Kidney (tissue), 14 donors: ENCODE results near the gene SLC12A7. TPM values are rescaled to one million over a fixed set of nuclear protein-coding genes. Genes with fewer than 3 reads are reported as not detected.

Source experiments
- DNase-seq, 5 donors: peaks; one replicate each; pipeline ENCODE4 v3.0.0-alpha.2; 2013 to 2020
- FAIRE-seq: peaks from 2 replicates; lab custom pipeline; 2012; peaks lifted over from hg19 to GRCh38; lab: Jason Lieb, UNC
- H3K27ac ChIP-seq, 2 donors: one replicate each; pipeline ENCODE4 v1.7.0; 2013; ENCODE audit warnings: low read depth in 2 of 2, low read length in 2 of 2, inconsistent platforms in 1 of 2
- H3K27me3 ChIP-seq: one replicate; pipeline ENCODE4 v1.7.1; 2013; ENCODE audit warnings: low read length, inconsistent platforms; ENCODE audit not compliant: control insufficient read depth, insufficient read depth
- H3K36me3 ChIP-seq, 3 donors: one replicate each; pipeline versions ENCODE4 v1.7.0 to v1.7.1; 2013; ENCODE audit warnings: low read length in 3 of 3, control low read depth in 1 of 3, inconsistent platforms in 1 of 3; ENCODE audit not compliant: insufficient read depth in 3 of 3, control insufficient read depth in 2 of 3
- H3K4me1 ChIP-seq, 3 donors: one replicate each; pipeline versions ENCODE4 v1.7.0 to v1.7.1; 2013; ENCODE audit warnings: low read length in 3 of 3, inconsistent platforms in 1 of 3, low read depth in 1 of 3; ENCODE audit not compliant: control insufficient read depth in 2 of 3, insufficient read depth in 2 of 3
- H3K4me3 ChIP-seq, 3 donors: one replicate each; pipeline versions ENCODE4 v1.7.0 to v1.8.1; 2013; ENCODE audit warnings: low read length in 3 of 3, control low read depth in 1 of 3, inconsistent platforms in 1 of 3
- H3K9ac ChIP-seq, 3 donors: one replicate each; pipeline versions ENCODE4 v1.7.0 to v1.7.1; 2013; ENCODE audit warnings: low read length in 3 of 3, control low read depth in 1 of 3, inconsistent platforms in 1 of 3
- H3K9me3 ChIP-seq, 3 donors: one replicate each; pipeline versions ENCODE4 v1.7.0 to v1.7.1; 2013; ENCODE audit warnings: low read length in 3 of 3, control low read depth in 1 of 3, inconsistent platforms in 1 of 3; ENCODE audit not compliant: control insufficient read depth in 2 of 3, insufficient read depth in 1 of 3
- intact Hi-C: fragments of 100-400 bp; cut with DNase I; formaldehyde crosslinking; loops from one replicate; pipeline ENCODE4 v1.11.1; 2022
- polyA plus RNA-seq: library from polyadenylated mRNA; stranded (reverse); fragments of 350-450 nt; fragmentation: Illumina TruSeq; extraction: RNeasy Lipid Tissue Mini Kit (QIAGEN cat#74804); gene quantifications from one replicate; pipeline ENCODE4 v1.2.3, GENCODE V29; 2014; ENCODE audit warnings: low read depth, low replicate concordance; ENCODE audit not compliant: insufficient read depth
- total RNA-seq: library from RNA; stranded (reverse); fragmentation: NEBNext Ultra II Directional; extraction: Animal tissue kit (Norgen Biotek cat#: 25700); gene quantifications from one replicate; pipeline ENCODE4 v1.2.1, GENCODE V29; 2021
- TF ChIP-seq, protein P1 (sequence below): IDR thresholded peaks from 3 replicates; pipeline ENCODE4 v1.5.1; 2012; ENCODE audit warnings: mild to moderate bottlenecking, moderate library complexity, borderline replicate concordance; ENCODE audit not compliant: insufficient read depth; ENCODE audit errors: extremely low read depth
- donor health status: control.
- donor health status: control.
- donor health status: control.
- donor health status: control.
- donor health status: control.
- donor health status: DM: yes; HTN: yes; CAD: no.
- donor health status: Normal renal cell carcinoma (clear cell type).

SLC12A7 gene
- total and polyA plus RNA-seq, 2 donors from 2014 or later, result 28.2 to 92.9 TPM

DNA sequence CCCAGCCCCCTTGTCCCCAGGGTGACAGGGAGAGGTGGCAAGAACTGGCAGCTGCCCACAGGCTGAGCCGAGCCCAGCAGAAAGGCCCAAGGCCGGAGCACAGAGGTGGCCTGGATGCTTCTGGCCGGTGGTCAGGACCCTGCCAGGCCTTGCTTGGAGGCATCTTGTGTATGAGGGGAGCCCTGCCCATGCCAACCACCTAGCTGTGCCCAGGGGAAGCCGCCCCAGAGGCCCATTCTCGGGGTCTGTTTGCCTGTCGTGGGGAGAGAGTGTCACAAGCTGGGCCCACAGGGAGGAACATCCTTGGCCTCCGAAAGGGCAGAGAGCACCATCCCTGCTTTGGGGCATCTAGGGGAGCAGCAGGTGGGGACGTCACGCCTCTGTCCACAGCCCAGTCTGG is 93.3 kb downstream of the SLC12A7 start:
- Histone ChIP-seq H3K4me3 (no peak overlapping the region), H3K4me1 (no peaks in the 10 kb centered on the region), H3K27me3 (no peaks in the 10 kb centered on the region), H3K9me3 (no peaks in the 10 kb centered on the region), H3K36me3 (no peaks in the 10 kb centered on the region), H3K27ac (no peak overlapping the region), H3K9ac (no peak overlapping the region)
- FAIRE-seq (no peak), DNase-seq (peak in 1 of 5 donors; percentile 67)
- TF ChIP-seq, protein P1, sequence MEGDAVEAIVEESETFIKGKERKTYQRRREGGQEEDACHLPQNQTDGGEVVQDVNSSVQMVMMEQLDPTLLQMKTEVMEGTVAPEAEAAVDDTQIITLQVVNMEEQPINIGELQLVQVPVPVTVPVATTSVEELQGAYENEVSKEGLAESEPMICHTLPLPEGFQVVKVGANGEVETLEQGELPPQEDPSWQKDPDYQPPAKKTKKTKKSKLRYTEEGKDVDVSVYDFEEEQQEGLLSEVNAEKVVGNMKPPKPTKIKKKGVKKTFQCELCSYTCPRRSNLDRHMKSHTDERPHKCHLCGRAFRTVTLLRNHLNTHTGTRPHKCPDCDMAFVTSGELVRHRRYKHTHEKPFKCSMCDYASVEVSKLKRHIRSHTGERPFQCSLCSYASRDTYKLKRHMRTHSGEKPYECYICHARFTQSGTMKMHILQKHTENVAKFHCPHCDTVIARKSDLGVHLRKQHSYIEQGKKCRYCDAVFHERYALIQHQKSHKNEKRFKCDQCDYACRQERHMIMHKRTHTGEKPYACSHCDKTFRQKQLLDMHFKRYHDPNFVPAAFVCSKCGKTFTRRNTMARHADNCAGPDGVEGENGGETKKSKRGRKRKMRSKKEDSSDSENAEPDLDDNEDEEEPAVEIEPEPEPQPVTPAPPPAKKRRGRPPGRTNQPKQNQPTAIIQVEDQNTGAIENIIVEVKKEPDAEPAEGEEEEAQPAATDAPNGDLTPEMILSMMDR, result no peak
- intact Hi-C loops, result no loop called here

DNA sequence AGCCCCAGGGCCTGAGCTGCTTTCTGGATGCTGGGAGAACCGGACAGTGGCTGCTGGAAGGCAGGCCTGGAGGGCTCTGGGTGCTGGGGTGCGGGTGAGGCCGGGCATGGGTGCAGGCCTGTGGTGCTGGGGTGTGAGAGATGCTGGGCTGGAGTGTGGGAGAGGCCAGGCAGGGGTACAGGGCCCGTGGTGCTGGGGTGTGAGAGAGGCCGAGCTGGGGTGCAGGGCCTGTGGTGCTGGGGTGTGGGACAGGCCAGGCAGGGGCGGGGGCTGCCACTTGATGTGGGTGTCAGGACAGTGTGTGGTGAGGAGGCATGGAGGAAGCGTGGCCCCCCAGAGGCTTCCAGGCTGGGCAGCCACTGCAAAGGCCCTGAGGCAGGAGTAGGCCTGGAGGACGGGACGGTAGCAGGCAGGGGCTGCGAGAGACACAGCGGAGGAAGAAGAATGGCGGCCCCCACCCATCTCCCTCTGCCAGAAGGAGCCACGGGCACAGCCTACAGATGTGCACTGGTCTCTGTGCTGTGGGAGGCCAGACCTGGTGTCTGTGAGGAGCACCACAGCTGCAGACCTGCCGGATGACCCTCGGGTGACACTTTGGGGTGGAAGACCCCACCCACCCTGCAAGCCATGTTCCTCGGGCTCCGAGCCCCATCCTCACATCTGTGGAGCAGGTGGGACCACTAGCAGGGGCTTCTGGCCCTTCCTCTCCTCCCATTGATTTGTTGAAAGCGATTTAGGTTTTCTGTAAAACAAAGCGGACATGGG is 94.0 kb downstream of the SLC12A7 start:
- no peaks in the 10 kb centered on the region for H3K27me3 ChIP-seq

DNA sequence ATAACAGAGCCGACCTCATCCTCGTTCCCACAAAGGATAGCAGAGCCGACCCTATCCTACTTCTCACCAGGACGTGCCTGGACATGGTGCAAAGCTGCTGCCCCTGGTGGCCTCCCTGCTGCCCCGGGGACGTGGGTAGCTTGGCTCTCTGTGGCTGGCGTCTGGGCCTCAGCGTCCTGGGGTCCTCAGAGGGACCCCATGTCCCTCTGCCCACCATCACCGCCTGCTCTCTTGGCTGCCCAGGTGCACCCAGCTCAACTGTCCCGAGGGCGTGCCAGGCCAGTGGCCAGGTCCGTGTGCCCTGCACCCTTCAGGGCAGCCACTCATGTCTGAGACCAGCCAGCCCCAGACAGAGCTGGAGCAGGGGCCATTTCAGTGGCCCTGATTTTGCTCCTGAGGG is 94.8 kb downstream of the SLC12A7 start:
- Histone ChIP-seq H3K4me3 (no peak overlapping the region), H3K9ac (no peak overlapping the region), H3K27ac (no peak overlapping the region), H3K36me3 (no peaks in the 10 kb centered on the region), H3K4me1 (no peaks in the 10 kb centered on the region), H3K27me3 (no peaks in the 10 kb centered on the region), H3K9me3 (no peaks in the 10 kb centered on the region)
- DNase-seq (peak in 1 of 5 donors; percentile 68), FAIRE-seq (no peak)
- intact Hi-C loops, result no loop called here
- TF ChIP-seq, protein P1, result no peak

More for the DNA sequence above, 94.0 kb downstream of the SLC12A7 start:
- Histone ChIP-seq H3K4me1 (no peaks in the 10 kb centered on the region), H3K9me3 (no peaks in the 10 kb centered on the region), H3K27ac (no peak overlapping the region), H3K9ac (no peak overlapping the region), H3K36me3 (no peaks in the 10 kb centered on the region), H3K4me3 (no peak overlapping the region)
- TF ChIP-seq, protein P1, result no peak
- FAIRE-seq (no peak), DNase-seq (peak in 1 of 5 donors; percentile 70)
- intact Hi-C loops, result no loop called here
